HepG2 (cell line): ENCODE results near the gene ADCY9. TPM values are rescaled to one million over a fixed set of nuclear protein-coding genes. Genes with fewer than 3 reads are reported as not detected.

Experiments used
- CCAR2 ChIP-seq: fragments of 200-400 bp; formaldehyde crosslinking; optimal IDR thresholded peaks from 2 replicates; pipeline ENCODE3; 2018; ENCODE audit warnings: low read depth, mild to moderate bottlenecking, low read length, moderate library complexity
- ERF ChIP-seq: IDR thresholded peaks from 2 replicates; pipeline ENCODE4 v1.6.1; 2018; ENCODE audit warnings: missing biosample characterization, missing genetic modification reagents
- FOXA1 ChIP-seq, 2 experiments: fragments of 450-650 bp in 1 of 2; sonication (generic) in 1 of 2; formaldehyde crosslinking in 1 of 2; IDR thresholded peaks; 2 replicates each; pipeline versions ENCODE4 v1.4.0 to v1.6.1; 2016 to 2020; ENCODE audit warnings: missing genetic modification reagents in 1 of 2
- GABPA ChIP-seq, 2 experiments: IDR thresholded peaks; 2 replicates each; pipeline ENCODE4 v1.6.1; 2011 to 2016; ENCODE audit warnings: low read depth in 2 of 2, low read length in 1 of 2, missing biosample characterization in 1 of 2, missing genetic modification characterization in 1 of 2
- JUNB ChIP-seq: sonication (generic); formaldehyde crosslinking; IDR thresholded peaks from 2 replicates; pipeline ENCODE4 v1.8.0; 2022; ENCODE audit warnings: missing genetic modification reagents, mild to moderate bottlenecking, borderline replicate concordance
- MAZ ChIP-seq, 2 experiments: sonication (generic) in 1 of 2; formaldehyde crosslinking in 1 of 2; IDR thresholded peaks; 2 replicates each; pipeline versions ENCODE4 v1.5.0 to v1.6.1; 2012 to 2020; ENCODE audit warnings: low read depth in 2 of 2, mild to moderate bottlenecking in 2 of 2, borderline replicate concordance in 1 of 2, improper control_type of control experiment in 1 of 2, low read length in 1 of 2, missing genetic modification reagents in 1 of 2, moderate library complexity in 1 of 2
- PCBP2 ChIP-seq: fragments of 200-400 bp; formaldehyde crosslinking; optimal IDR thresholded peaks from 2 replicates; pipeline ENCODE3; 2018; ENCODE audit warnings: low read length, low read depth; ENCODE audit not compliant: poor library complexity, severe bottlenecking
- POLR2AphosphoS5 ChIP-seq: IDR thresholded peaks from 2 replicates; pipeline ENCODE4 v1.6.1; 2012; ENCODE audit warnings: low read depth, low read length
- RFX5 ChIP-seq: IDR thresholded peaks from 2 replicates; pipeline ENCODE4 v1.6.1; 2011; ENCODE audit warnings: low read depth, low read length, improper control_type of control experiment
- SOX13 ChIP-seq, 3 experiments: fragments of 450-650 bp in 1 of 3; sonication (generic) in 1 of 3; formaldehyde crosslinking in 1 of 3; IDR thresholded peaks in 2 of 3; conservative IDR thresholded peaks in 1 of 3; 2 replicates each; pipeline versions ENCODE4 v1.5.0 to v1.6.1; 2016 to 2020; ENCODE audit warnings: antibody characterized with exemption in 1 of 3, mild to moderate bottlenecking in 1 of 3, missing compliant biosample characterization in 1 of 3, missing genetic modification reagents in 1 of 3, moderate library complexity in 1 of 3
- TAF1 ChIP-seq: sonication (generic); formaldehyde crosslinking; IDR thresholded peaks from 2 replicates; pipeline ENCODE4 v1.4.0; 2020; ENCODE audit warnings: missing genetic modification reagents
- TFDP1 ChIP-seq: IDR thresholded peaks from 2 replicates; pipeline ENCODE4 v1.6.1; 2016; ENCODE audit warnings: missing compliant biosample characterization, missing genetic modification reagents, borderline replicate concordance
- TRIM24 ChIP-seq: sonication (generic); formaldehyde crosslinking; IDR thresholded peaks from 2 replicates; pipeline ENCODE4 v1.8.0; 2022; ENCODE audit warnings: mild to moderate bottlenecking, missing genetic modification reagents
- ZBTB49 ChIP-seq: sonication (generic); formaldehyde crosslinking; IDR thresholded peaks from 2 replicates; pipeline ENCODE4 v1.4.0; 2020; ENCODE audit warnings: missing genetic modification reagents, borderline replicate concordance
- ZNF101 ChIP-seq: sonication (generic); formaldehyde crosslinking; IDR thresholded peaks from 2 replicates; pipeline ENCODE4 v1.4.0; 2020; ENCODE audit warnings: mild to moderate bottlenecking, low read depth, missing genetic modification reagents, borderline replicate concordance
- ZNF143 ChIP-seq: sonication (generic); formaldehyde crosslinking; IDR thresholded peaks from 2 replicates; pipeline ENCODE4 v1.4.0; 2020; ENCODE audit warnings: missing genetic modification reagents
- ZNF18 ChIP-seq: sonication (generic); formaldehyde crosslinking; IDR thresholded peaks from 2 replicates; pipeline ENCODE4 v1.8.0; 2022; ENCODE audit warnings: mild to moderate bottlenecking, missing genetic modification reagents; ENCODE audit not compliant: insufficient replicate concordance
- ZNF180 ChIP-seq: sonication (generic); formaldehyde crosslinking; IDR thresholded peaks from 2 replicates; pipeline ENCODE4 v1.4.0; 2020; ENCODE audit warnings: low read depth, missing genetic modification reagents, borderline replicate concordance
- ZNF343 ChIP-seq: sonication (generic); formaldehyde crosslinking; IDR thresholded peaks from 2 replicates; pipeline ENCODE4 v1.4.0; 2020; ENCODE audit warnings: mild to moderate bottlenecking, missing genetic modification reagents
- ZNF354B ChIP-seq: sonication (generic); formaldehyde crosslinking; IDR thresholded peaks from 2 replicates; pipeline ENCODE4 v1.8.0; 2022; ENCODE audit warnings: mild to moderate bottlenecking, missing genetic modification reagents
- ZNF782 ChIP-seq: sonication (generic); formaldehyde crosslinking; IDR thresholded peaks from 2 replicates; pipeline ENCODE4 v1.4.0; 2020; ENCODE audit warnings: missing genetic modification reagents, mild to moderate bottlenecking, borderline replicate concordance
- ZSCAN20 ChIP-seq: sonication (generic); formaldehyde crosslinking; IDR thresholded peaks from 2 replicates; pipeline ENCODE4 v1.4.0; 2020; ENCODE audit warnings: missing genetic modification reagents, mild to moderate bottlenecking, borderline replicate concordance
- polyA plus RNA-seq, 8 experiments: library from polyadenylated mRNA; depleted of rRNA in 3 of 8; stranded (reverse) in 7 of 8; unstranded in 1 of 8; fragments of >200 nt; fragmentation: Illumina TruSeq in 4 of 8; extraction: Trizol in 4 of 8; gene quantifications; 2 replicates each; pipeline versions ENCODE4 v1.2.1 to v1.2.3, GENCODE V29; 2011 to 2016; ENCODE audit warnings: low read depth in 4 of 8, missing spikeins in 1 of 8, mixed read lengths in 1 of 8; ENCODE audit not compliant: insufficient read depth in 1 of 8
- total RNA-seq, 5 experiments: library from RNA; depleted of rRNA; stranded (reverse); fragments of >200 nt; fragmentation: Illumina TruSeq; extraction: Trizol; gene quantifications; 2 replicates each; pipeline ENCODE4 v1.2.3, GENCODE V29; 2016; ENCODE audit warnings: low read depth in 1 of 5

Gene ADCY9
- total and polyA plus RNA-seq, 2 of the 13 experiments (the other 11 are each of a cell fraction or from before 2014, with no cell fraction given), result 11.2 to 13.9 TPM

- TF ChIP-seq ZBTB49 (no peak), TAF1 (CRISPR knock-in tag) (0 out of 2 replicates have a peak, but pooled peaks have one; percentile 14), GABPA (IDR thresholded peaks at IDR 0.05; ENCODE audit: low read depth, low read length) (no peak), GABPA (CRISPR knock-in tag; IDR thresholded peaks at IDR 0.05; ENCODE audit: low read depth) (peak; percentile 55; the same call in 1 of the 2 replicates), ZNF18 (CRISPR knock-in tag) (peak; percentile 98), RFX5 (no peak), ZNF143 (CRISPR knock-in tag) (peak; percentile 66), ZNF343 (CRISPR knock-in tag) (no peak), TFDP1 (CRISPR knock-in tag) (no peak; the same call in 1 of the 2 replicates), SOX13 (IDR thresholded peaks at IDR 0.05) (no peak), SOX13 (CRISPR knock-in tag; conservative IDR thresholded peaks at IDR 0.05 in 1 of 2, IDR thresholded peaks at IDR 0.05 in 1 of 2) (no peak; a peak in 1 of 4 replicates), TRIM24 (CRISPR knock-in tag) (no peak), ZNF782 (CRISPR knock-in tag) (no peak), ZSCAN20 (CRISPR knock-in tag) (no peak), CCAR2 (no peak), FOXA1 (IDR thresholded peaks at IDR 0.05) (no peak), FOXA1 (CRISPR knock-in tag; IDR thresholded peaks at IDR 0.05) (no peak), ZNF180 (CRISPR knock-in tag) (no peak), ZNF101 (CRISPR knock-in tag) (no peak), JUNB (CRISPR knock-in tag) (no peak), PCBP2 (no peak), MAZ (IDR thresholded peaks at IDR 0.05; ENCODE audit: borderline replicate concordance, low read depth, low read length) (0 out of 2 replicates have a peak, but pooled peaks have one; percentile 14), MAZ (CRISPR knock-in tag; IDR thresholded peaks at IDR 0.05; ENCODE audit: low read depth) (0 out of 2 replicates have a peak, but pooled peaks have one; percentile 46), ERF (no peak), ZNF354B (no peak), POLR2AphosphoS5 (peak; percentile 18; the same call in 1 of the 2 replicates)
Measured at GRCh38 chr16:4113358-4114256, 2.6 kb downstream of the ADCY9 start (continued).
